IMR-90 (cell line): ENCODE measurements around the gene GSTA2.

Experiments used
- BHLHE40 ChIP-seq: fragments of 150-350 bp; IDR thresholded peaks from 2 replicates; pipeline ENCODE4 v1.6.1; 2016; ENCODE audit warnings: mild to moderate bottlenecking, low read depth, low read length
- CTCF ChIP-seq: conservative IDR thresholded peaks from 2 replicates; pipeline ENCODE4 v1.5.1; 2012; ENCODE audit warnings: mild to moderate bottlenecking, low read depth, low read length, improper control_type of control experiment
- SMC3 ChIP-seq: fragments of 150-350 bp; IDR thresholded peaks from 2 replicates; pipeline ENCODE4 v1.6.1; 2016; ENCODE audit warnings: low read depth, mild to moderate bottlenecking, antibody characterized with exemption, low read length, moderate library complexity

DNA sequence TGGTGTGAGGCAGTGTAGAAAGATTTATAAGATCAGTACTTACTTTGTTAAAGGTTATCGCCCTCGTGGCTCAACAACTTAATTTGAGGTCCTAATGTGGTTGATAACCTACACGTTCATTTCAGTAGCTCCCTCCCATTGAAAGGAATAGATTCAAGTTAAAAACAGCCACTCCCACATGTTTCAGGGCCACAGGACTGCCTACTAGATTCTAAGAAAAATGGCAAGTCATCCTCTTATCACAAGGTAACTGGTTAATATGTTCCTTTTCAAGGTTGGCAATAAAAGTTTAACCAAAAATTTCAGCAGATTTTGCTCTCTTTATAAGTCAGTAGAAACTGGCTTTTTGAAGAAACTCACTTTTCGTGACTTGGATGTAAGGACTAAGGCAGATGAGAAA, 17.1 kb downstream of the GSTA2 start:
- no peak for TF ChIP-seq CTCF
- no peak for TF ChIP-seq SMC3
- TF ChIP-seq BHLHE40: no peak
